SK-N-SH (cell line): ENCODE data around the gene SLC25A26. TPM values are rescaled to one million over a fixed set of nuclear protein-coding genes. Genes with fewer than 3 reads are reported as not detected.

Experiments
- CTCF ChIA-PET: fragments of 300-600, 350-600 bp; formaldehyde crosslinking; extraction: SDS; loops from one replicate; lab custom pipeline; 2021; lab: Yijun Ruan, JAX
- POLR2A ChIA-PET: fragments of 350-600 bp; sonication (Branson Sonifier 250); formaldehyde crosslinking; extraction: SDS; loops from one replicate; lab custom pipeline; 2020; ENCODE audit warnings: antibody characterized with exemption, inconsistent platforms; lab: Yijun Ruan, JAX
- DNase-seq: peaks from one replicate; pipeline ENCODE4 v3.0.0; 2012
- H2AFZ ChIP-seq: fragments of 200-600 bp; sonication (generic); 2 replicates; pipeline ENCODE4 v1.8.1; 2016; ENCODE audit warnings: antibody characterized with exemption, mild to moderate bottlenecking, low read depth
- H3F3A ChIP-seq: fragments of 200-600 bp; sonication (generic); replicated peaks from 2 replicates; pipeline ENCODE3; 2016; ENCODE audit warnings: antibody characterized with exemption, mild to moderate bottlenecking; ENCODE audit not compliant: insufficient read depth
- H3K27ac ChIP-seq, 2 experiments: fragments of 200-500 bp in 1 of 2; fragments of 200-600 bp in 1 of 2; sonication (Bioruptor generic) in 1 of 2; sonication (generic), shearing (Covaris generic) in 1 of 2; 2 replicates each; pipeline versions ENCODE4 v1.5.1 to v1.6.1; 2014 to 2016; ENCODE audit warnings: low read depth in 2 of 2, inconsistent platforms in 1 of 2, low read length in 1 of 2, mild to moderate bottlenecking in 1 of 2, mixed read lengths in 1 of 2
- H3K27me3 ChIP-seq: fragments of 200-600 bp; sonication (generic), shearing (Covaris generic); 2 replicates; pipeline ENCODE4 v1.6.1; 2016; ENCODE audit warnings: mixed run types; ENCODE audit not compliant: insufficient read depth
- H3K36me3 ChIP-seq, 2 experiments: fragments of 200-500 bp in 1 of 2; fragments of 200-600 bp in 1 of 2; sonication (Bioruptor generic) in 1 of 2; sonication (generic) in 1 of 2; replicated peaks in 1 of 2; 2 replicates each; pipeline versions ENCODE3 to v1.5.1; 2014 to 2016; ENCODE audit warnings: low read length in 1 of 2, mild to moderate bottlenecking in 1 of 2; ENCODE audit not compliant: insufficient read depth in 2 of 2, control insufficient read depth in 1 of 2
- H3K4me1 ChIP-seq, 2 experiments: fragments of 200-500 bp in 1 of 2; fragments of 200-600 bp in 1 of 2; sonication (Bioruptor generic) in 1 of 2; sonication (generic), shearing (Covaris generic) in 1 of 2; 2 replicates each; pipeline versions ENCODE4 v1.5.1 to v1.6.1; 2014 to 2016; ENCODE audit warnings: low read depth in 1 of 2, low read length in 1 of 2, mixed run types in 1 of 2; ENCODE audit not compliant: insufficient read depth in 2 of 2, control insufficient read depth in 1 of 2
- H3K4me2 ChIP-seq: fragments of 200-600 bp; sonication (generic), shearing (Covaris generic); 2 replicates; pipeline ENCODE4 v1.6.1; 2017; ENCODE audit warnings: mixed run types
- H3K4me3 ChIP-seq, 2 experiments: fragments of 200-500 bp in 1 of 2; fragments of 200-600 bp in 1 of 2; sonication (Bioruptor generic) in 1 of 2; sonication (generic), shearing (Covaris generic) in 1 of 2; 2 replicates each; pipeline versions ENCODE4 v1.5.1 to v1.8.1; 2014 to 2016; ENCODE audit warnings: low read depth in 2 of 2, inconsistent platforms in 1 of 2, low read length in 1 of 2, mild to moderate bottlenecking in 1 of 2, mixed read lengths in 1 of 2, moderate library complexity in 1 of 2
- H3K79me2 ChIP-seq: fragments of 200-600 bp; sonication (generic); 2 replicates; pipeline ENCODE4 v1.8.1; 2017; ENCODE audit warnings: mild to moderate bottlenecking; ENCODE audit not compliant: insufficient read depth
- H3K9ac ChIP-seq: fragments of 200-600 bp; sonication (generic); 2 replicates; pipeline ENCODE4 v1.6.1; 2017; ENCODE audit warnings: mixed run types
- H3K9me2 ChIP-seq: fragments of 200-600 bp; sonication (generic); 2 replicates; pipeline ENCODE4 v1.6.1; 2017; ENCODE audit warnings: mixed run types
- H3K9me3 ChIP-seq: fragments of 200-600 bp; sonication (generic); 2 replicates; pipeline ENCODE4 v1.6.1; 2017; ENCODE audit warnings: mixed run types, mild to moderate bottlenecking, moderate library complexity
- H4K20me1 ChIP-seq: fragments of 200-600 bp; sonication (generic); 2 replicates; pipeline ENCODE4 v1.6.1; 2017; ENCODE audit warnings: mild to moderate bottlenecking, mixed run types; ENCODE audit not compliant: insufficient read depth
- CHD2 ChIP-seq: fragments of 150-350 bp; IDR thresholded peaks from 2 replicates; pipeline ENCODE4 v1.6.1; 2018; ENCODE audit warnings: low read length; ENCODE audit not compliant: partially characterized antibody
- FOXJ3 ChIP-seq: sonication (generic); formaldehyde crosslinking; IDR thresholded peaks from 2 replicates; pipeline ENCODE4 v1.5.1; 2020; ENCODE audit warnings: mild to moderate bottlenecking, missing genetic modification reagents
- GABPA ChIP-seq: IDR thresholded peaks from 2 replicates; pipeline ENCODE4 v1.4.0; 2012; ENCODE audit warnings: low read depth, mild to moderate bottlenecking
- NRF1 ChIP-seq: IDR thresholded peaks from 2 replicates; pipeline ENCODE4 v1.6.1; 2012; ENCODE audit warnings: low read depth, mild to moderate bottlenecking, low read length
- RAD21 ChIP-seq: IDR thresholded peaks from 2 replicates; pipeline ENCODE4 v1.6.1; 2012; ENCODE audit warnings: mild to moderate bottlenecking, low read length
- SIN3A ChIP-seq: IDR thresholded peaks from 2 replicates; pipeline ENCODE4 v1.6.1; 2012; ENCODE audit warnings: low read depth, mild to moderate bottlenecking, low read length, moderate library complexity, borderline replicate concordance
- SMC3 ChIP-seq: IDR thresholded peaks from 2 replicates; pipeline ENCODE4 v1.6.1; 2012; ENCODE audit warnings: low read depth, low read length, improper control_type of control experiment
- WGBS: methylation state at CpG from one replicate; pipeline ENCODE4 v1.1.6; 2017; ENCODE audit warnings: low lambda C conversion rate; 5-methylcytosine and 5-hydroxymethylcytosine counted together
- polyA plus RNA-seq, 3 experiments: library from polyadenylated mRNA; depleted of rRNA; stranded (reverse); fragments of >200 nt; gene quantifications; 2 replicates each; pipeline ENCODE4 v1.2.3, GENCODE V29; 2012
- TF ChIP-seq, protein P1 (sequence below): IDR thresholded peaks from 2 replicates; pipeline ENCODE4; 2012
- TF ChIP-seq, protein P2 (sequence below): fragments of 150-350 bp; IDR thresholded peaks from 2 replicates; pipeline ENCODE4 v1.6.1; 2016; ENCODE audit warnings: mild to moderate bottlenecking, low read depth, low read length
- TF ChIP-seq, protein P3 (sequence below): fragments of 200-600 bp; sonication (generic); IDR thresholded peaks from 2 replicates; pipeline ENCODE4 v1.6.1; 2017; ENCODE audit warnings: antibody characterized with exemption, mild to moderate bottlenecking, moderate library complexity
- TF ChIP-seq, protein P4 (sequence below): fragments of 150-350 bp; IDR thresholded peaks from 2 replicates; pipeline ENCODE4 v1.6.1; 2017; ENCODE audit warnings: antibody characterized with exemption, low read length, low read depth, borderline replicate concordance
- TF ChIP-seq, protein P5 (sequence below): IDR thresholded peaks from 2 replicates; pipeline ENCODE4 v1.4.0; 2012; ENCODE audit warnings: low read depth, borderline replicate concordance

The SLC25A26 gene
- polyA plus RNA-seq, 1 of the 3 experiments (the other 2 are of a cell fraction), result 31.8 TPM

DNA sequence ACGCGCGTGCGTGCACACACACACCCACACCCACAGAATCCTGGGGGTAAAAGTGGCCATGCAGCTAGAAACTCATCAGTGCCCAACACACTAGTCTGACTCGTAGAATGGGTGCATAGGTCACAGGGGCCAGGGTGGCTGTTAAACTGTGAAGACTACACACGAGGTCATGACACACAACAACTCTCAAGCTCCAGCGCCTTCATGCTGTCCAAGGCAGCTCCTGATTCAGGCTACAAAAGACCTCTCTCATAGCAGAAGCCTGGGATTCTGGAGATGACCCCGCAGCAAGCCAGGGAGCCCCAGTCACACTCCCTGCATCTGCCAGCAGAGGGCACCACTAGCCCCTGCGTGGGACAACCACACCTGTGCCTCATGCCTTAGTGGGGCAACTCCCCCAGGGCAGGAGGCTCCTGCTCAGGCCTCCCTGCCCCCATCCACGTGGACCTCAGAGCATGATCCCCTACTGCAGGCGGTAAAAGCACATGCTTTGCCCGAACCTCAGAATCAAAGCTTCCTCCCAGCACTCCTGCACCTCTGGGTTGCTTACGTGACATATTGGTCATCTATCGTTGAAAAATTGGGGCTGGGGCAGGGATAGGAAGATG, 186.9 kb downstream of the SLC25A26 start:
- H4K20me1 ChIP-seq, result no peaks in the 10 kb centered on the region
- no peak overlapping the region for H3K4me2 ChIP-seq
- H3K4me1 ChIP-seq, result peaks cover 0 to 5% of the 10 kb centered on the region in 2 experiments; a peak in 2 of 4 replicates
- no peak overlapping the region for H3K9ac ChIP-seq
- CTCF ChIA-PET, result interaction anchor here (0.6 to 6.5 kb wide), 69 partner anchors 10 to 706 kb away, joined by 3 to 70 read pairs (median 4); no protein-coding TSS in a partner anchor
- TF ChIP-seq, protein P1, sequence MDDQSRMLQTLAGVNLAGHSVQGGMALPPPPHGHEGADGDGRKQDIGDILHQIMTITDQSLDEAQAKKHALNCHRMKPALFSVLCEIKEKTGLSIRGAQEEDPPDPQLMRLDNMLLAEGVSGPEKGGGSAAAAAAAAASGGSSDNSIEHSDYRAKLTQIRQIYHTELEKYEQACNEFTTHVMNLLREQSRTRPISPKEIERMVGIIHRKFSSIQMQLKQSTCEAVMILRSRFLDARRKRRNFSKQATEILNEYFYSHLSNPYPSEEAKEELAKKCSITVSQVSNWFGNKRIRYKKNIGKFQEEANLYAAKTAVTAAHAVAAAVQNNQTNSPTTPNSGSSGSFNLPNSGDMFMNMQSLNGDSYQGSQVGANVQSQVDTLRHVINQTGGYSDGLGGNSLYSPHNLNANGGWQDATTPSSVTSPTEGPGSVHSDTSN, result no peak
- TF ChIP-seq RAD21, result peak; percentile 81
- TF ChIP-seq, protein P2, sequence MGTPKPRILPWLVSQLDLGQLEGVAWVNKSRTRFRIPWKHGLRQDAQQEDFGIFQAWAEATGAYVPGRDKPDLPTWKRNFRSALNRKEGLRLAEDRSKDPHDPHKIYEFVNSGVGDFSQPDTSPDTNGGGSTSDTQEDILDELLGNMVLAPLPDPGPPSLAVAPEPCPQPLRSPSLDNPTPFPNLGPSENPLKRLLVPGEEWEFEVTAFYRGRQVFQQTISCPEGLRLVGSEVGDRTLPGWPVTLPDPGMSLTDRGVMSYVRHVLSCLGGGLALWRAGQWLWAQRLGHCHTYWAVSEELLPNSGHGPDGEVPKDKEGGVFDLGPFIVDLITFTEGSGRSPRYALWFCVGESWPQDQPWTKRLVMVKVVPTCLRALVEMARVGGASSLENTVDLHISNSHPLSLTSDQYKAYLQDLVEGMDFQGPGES, result no peak
- peak; percentile 93 for TF ChIP-seq SMC3
- TF ChIP-seq, protein P3, sequence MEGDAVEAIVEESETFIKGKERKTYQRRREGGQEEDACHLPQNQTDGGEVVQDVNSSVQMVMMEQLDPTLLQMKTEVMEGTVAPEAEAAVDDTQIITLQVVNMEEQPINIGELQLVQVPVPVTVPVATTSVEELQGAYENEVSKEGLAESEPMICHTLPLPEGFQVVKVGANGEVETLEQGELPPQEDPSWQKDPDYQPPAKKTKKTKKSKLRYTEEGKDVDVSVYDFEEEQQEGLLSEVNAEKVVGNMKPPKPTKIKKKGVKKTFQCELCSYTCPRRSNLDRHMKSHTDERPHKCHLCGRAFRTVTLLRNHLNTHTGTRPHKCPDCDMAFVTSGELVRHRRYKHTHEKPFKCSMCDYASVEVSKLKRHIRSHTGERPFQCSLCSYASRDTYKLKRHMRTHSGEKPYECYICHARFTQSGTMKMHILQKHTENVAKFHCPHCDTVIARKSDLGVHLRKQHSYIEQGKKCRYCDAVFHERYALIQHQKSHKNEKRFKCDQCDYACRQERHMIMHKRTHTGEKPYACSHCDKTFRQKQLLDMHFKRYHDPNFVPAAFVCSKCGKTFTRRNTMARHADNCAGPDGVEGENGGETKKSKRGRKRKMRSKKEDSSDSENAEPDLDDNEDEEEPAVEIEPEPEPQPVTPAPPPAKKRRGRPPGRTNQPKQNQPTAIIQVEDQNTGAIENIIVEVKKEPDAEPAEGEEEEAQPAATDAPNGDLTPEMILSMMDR, result peak; percentile 89
- TF ChIP-seq, protein P4, sequence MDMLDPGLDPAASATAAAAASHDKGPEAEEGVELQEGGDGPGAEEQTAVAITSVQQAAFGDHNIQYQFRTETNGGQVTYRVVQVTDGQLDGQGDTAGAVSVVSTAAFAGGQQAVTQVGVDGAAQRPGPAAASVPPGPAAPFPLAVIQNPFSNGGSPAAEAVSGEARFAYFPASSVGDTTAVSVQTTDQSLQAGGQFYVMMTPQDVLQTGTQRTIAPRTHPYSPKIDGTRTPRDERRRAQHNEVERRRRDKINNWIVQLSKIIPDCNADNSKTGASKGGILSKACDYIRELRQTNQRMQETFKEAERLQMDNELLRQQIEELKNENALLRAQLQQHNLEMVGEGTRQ, result no peak
- no peak for TF ChIP-seq CHD2
- no peak for TF ChIP-seq FOXJ3 (CRISPR knock-in tag)
- TF ChIP-seq, protein P5, sequence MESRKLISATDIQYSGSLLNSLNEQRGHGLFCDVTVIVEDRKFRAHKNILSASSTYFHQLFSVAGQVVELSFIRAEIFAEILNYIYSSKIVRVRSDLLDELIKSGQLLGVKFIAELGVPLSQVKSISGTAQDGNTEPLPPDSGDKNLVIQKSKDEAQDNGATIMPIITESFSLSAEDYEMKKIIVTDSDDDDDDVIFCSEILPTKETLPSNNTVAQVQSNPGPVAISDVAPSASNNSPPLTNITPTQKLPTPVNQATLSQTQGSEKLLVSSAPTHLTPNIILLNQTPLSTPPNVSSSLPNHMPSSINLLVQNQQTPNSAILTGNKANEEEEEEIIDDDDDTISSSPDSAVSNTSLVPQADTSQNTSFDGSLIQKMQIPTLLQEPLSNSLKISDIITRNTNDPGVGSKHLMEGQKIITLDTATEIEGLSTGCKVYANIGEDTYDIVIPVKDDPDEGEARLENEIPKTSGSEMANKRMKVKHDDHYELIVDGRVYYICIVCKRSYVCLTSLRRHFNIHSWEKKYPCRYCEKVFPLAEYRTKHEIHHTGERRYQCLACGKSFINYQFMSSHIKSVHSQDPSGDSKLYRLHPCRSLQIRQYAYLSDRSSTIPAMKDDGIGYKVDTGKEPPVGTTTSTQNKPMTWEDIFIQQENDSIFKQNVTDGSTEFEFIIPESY, result no peak
- TF ChIP-seq NRF1, result no peak
- no peak for TF ChIP-seq GABPA
- TF ChIP-seq SIN3A, result no peak
- no peaks in the 10 kb centered on the region for H3K27me3 ChIP-seq
- H2AFZ ChIP-seq, result no peak overlapping the region
- no peaks in the 10 kb centered on the region for H3K9me2 ChIP-seq
- H3K36me3 ChIP-seq, result no peaks in the 10 kb centered on the region
- POLR2A ChIA-PET, result no interaction called here
- no peaks in the 10 kb centered on the region for H3K79me2 ChIP-seq
- DNase-seq, result peak; percentile 91
- H3F3A ChIP-seq, result no peaks in the 10 kb centered on the region
- no peaks in the 10 kb centered on the region for H3K9me3 ChIP-seq
- H3K4me3 ChIP-seq, result no peak overlapping the region; a peak in 1 of 4 replicates
- no peak overlapping the region for H3K27ac ChIP-seq
- 74% methylated on average over 12 of the region's 14 CpGs for WGBS
